GM23248 (cell line): ENCODE results near the gene NOC2L. TPM values are rescaled to one million over a fixed set of nuclear protein-coding genes. Genes with fewer than 3 reads are reported as not detected.

Source experiments
- DNase-seq: peaks from one replicate; pipeline ENCODE4 v3.0.0-alpha.2; 2015
- H2AFZ ChIP-seq: fragments of 200-600 bp; sonication (generic); 2 replicates; pipeline ENCODE4 v1.6.1; 2016; ENCODE audit warnings: antibody characterized with exemption
- H3F3A ChIP-seq: fragments of 200-600 bp; sonication (generic); 2 replicates; pipeline ENCODE4 v1.6.1; 2016; ENCODE audit warnings: mild to moderate bottlenecking, antibody characterized with exemption, mixed run types; ENCODE audit not compliant: insufficient read depth
- H3K27ac ChIP-seq: fragments of 200-600 bp; sonication (generic); 2 replicates; pipeline ENCODE4 v1.5.1; 2016; ENCODE audit warnings: mild to moderate bottlenecking
- H3K27me3 ChIP-seq: fragments of 200-600 bp; sonication (generic); replicated peaks from 2 replicates; pipeline ENCODE4 v1.6.1; 2016; ENCODE audit warnings: mild to moderate bottlenecking; ENCODE audit not compliant: insufficient read depth
- H3K36me3 ChIP-seq: fragments of 200-600 bp; sonication (generic); 2 replicates; pipeline ENCODE4 v1.6.1; 2016; ENCODE audit warnings: low read depth, mild to moderate bottlenecking
- H3K4me1 ChIP-seq: fragments of 200-600 bp; sonication (generic); 2 replicates; pipeline ENCODE4 v1.6.1; 2016; ENCODE audit warnings: mild to moderate bottlenecking; ENCODE audit not compliant: insufficient read depth
- H3K4me2 ChIP-seq: fragments of 200-600 bp; sonication (generic); one replicate; pipeline ENCODE4 v1.6.1; 2016; ENCODE audit warnings: mild to moderate bottlenecking; ENCODE audit not compliant: unreplicated experiment
- H3K4me3 ChIP-seq: fragments of 200-600 bp; sonication (generic); 2 replicates; pipeline ENCODE4 v1.5.1; 2016; ENCODE audit warnings: mild to moderate bottlenecking
- H3K79me2 ChIP-seq: fragments of 200-600 bp; sonication (generic); 2 replicates; pipeline ENCODE4 v1.6.1; 2016; ENCODE audit warnings: mild to moderate bottlenecking; ENCODE audit not compliant: insufficient read depth
- H3K9ac ChIP-seq: fragments of 200-600 bp; sonication (generic); 2 replicates; pipeline ENCODE4 v1.6.1; 2016; ENCODE audit warnings: mild to moderate bottlenecking
- H3K9me2 ChIP-seq: fragments of 200-600 bp; sonication (generic); 2 replicates; pipeline ENCODE4 v1.6.1; 2016; ENCODE audit warnings: mixed run types, mild to moderate bottlenecking, moderate library complexity; ENCODE audit not compliant: insufficient read depth
- H3K9me3 ChIP-seq: fragments of 200-600 bp; sonication (generic); one replicate; pipeline ENCODE4 v1.6.1; 2017; ENCODE audit warnings: low read depth
- H4K20me1 ChIP-seq: fragments of 200-600 bp; sonication (generic); 2 replicates; pipeline ENCODE4 v1.6.0; 2016; ENCODE audit not compliant: insufficient read depth
- EZH2 ChIP-seq: fragments of 200-600 bp; sonication (generic); IDR thresholded peaks from 2 replicates; pipeline ENCODE4 v1.6.1; 2018; ENCODE audit warnings: antibody characterized with exemption, mild to moderate bottlenecking; ENCODE audit not compliant: insufficient read depth, poor library complexity, severe bottlenecking
- EZH2phosphoT487 ChIP-seq: fragments of 200-600 bp; sonication (generic); IDR thresholded peaks from 2 replicates; pipeline ENCODE4 v1.6.1; 2018; ENCODE audit warnings: antibody characterized with exemption, moderate library complexity, mild to moderate bottlenecking, low read depth; ENCODE audit not compliant: insufficient read depth
- WGBS, 2 experiments: methylation state at CpG; one replicate each; pipeline ENCODE4 v1.1.6; 2015 to 2017; ENCODE audit warnings: low lambda C conversion rate in 2 of 2, low coverage in 1 of 2; ENCODE audit errors: missing lambda C conversion rate in 2 of 2; 5-methylcytosine and 5-hydroxymethylcytosine counted together
- in situ Hi-C: fragments of 300-500 bp; cut with MboI; formaldehyde crosslinking; loops from 2 replicates; pipeline ENCODE4 v1.15.0; 2020
- polyA plus RNA-seq: library from polyadenylated mRNA; unstranded; fragments of >200 nt; fragmentation: Nextera tagmentation; extraction: Ambion mirVana; gene quantifications from 2 replicates; pipeline ENCODE4 v1.2.1, GENCODE V29; 2016
- total RNA-seq: library from RNA; depleted of rRNA; stranded (reverse); fragments of >200 nt; shearing (Covaris generic); gene quantifications from 2 replicates; pipeline ENCODE4 v1.2.3, GENCODE V29; 2014

The NOC2L gene
- total and polyA plus RNA-seq, 2 experiments from 2014 or later: 64.0 to 67.3 TPM

- Histone ChIP-seq H3K9me3 (no peaks in the 10 kb centered on the region), H3K79me2 (no peaks in the 10 kb centered on the region), H3K9ac (no peak overlapping the region), H3K4me1 (peaks cover 32% of the 10 kb centered on the region), H3K27me3 (no peaks in the 10 kb centered on the region), H3K4me3 (no peak overlapping the region), H4K20me1 (no peaks in the 10 kb centered on the region), H3K4me2 (no peak overlapping the region), H3K27ac (no peak overlapping the region), H3F3A (peaks cover 13% of the 10 kb centered on the region; the same call in 1 of the 2 replicates), H3K9me2 (no peaks in the 10 kb centered on the region), H2AFZ (no peak overlapping the region), H3K36me3 (no peaks in the 10 kb centered on the region)
- in situ Hi-C loops: no loop called here
- WGBS, 2 experiments: 79% methylated on average over 13 of the region's 16 CpGs; no CpG with 5 or more reads in 1 of the 2 experiments
- DNase-seq: no peak
- TF ChIP-seq EZH2: no peak
- no peak for TF ChIP-seq EZH2phosphoT487
These were observed 50.4 kb downstream of the NOC2L start for GRCh38 chr1:908661-909060.

GRCh38 chr1:907611-908451, 51.2 kb downstream of the NOC2L start:
- WGBS, 2 experiments: 74 to 79% methylated on average over 15 to 16 of the region's 17 CpGs

GRCh38 chr1:906600-907420, 52.2 kb downstream of the NOC2L start:
- Histone ChIP-seq H3K4me1 (peaks cover 32% of the 10 kb centered on the region), H3K79me2 (no peaks in the 10 kb centered on the region), H3K4me3 (0 out of 2 replicates have a peak overlapping the region, but pooled peaks have one; percentile 23), H3K4me2 (peak overlapping the region; percentile 35), H2AFZ (no peak overlapping the region; the same call in 1 of the 2 replicates), H3F3A (peaks cover 5% of the 10 kb centered on the region; the same call in 1 of the 2 replicates), H3K9me3 (no peaks in the 10 kb centered on the region), H3K9ac (peak overlapping the region; percentile 80; the same call in 1 of the 2 replicates), H3K36me3 (no peaks in the 10 kb centered on the region), H3K9me2 (no peaks in the 10 kb centered on the region), H3K27ac (peak overlapping the region; percentile 63), H3K27me3 (no peaks in the 10 kb centered on the region), H4K20me1 (no peaks in the 10 kb centered on the region)
- peak; percentile 79 for DNase-seq
- 44 to 56% methylated on average over 19 to 20 of the region's 20 CpGs for WGBS, 2 experiments
- in situ Hi-C loops: no loop called here
- TF ChIP-seq EZH2phosphoT487 (no peak), EZH2 (no peak)

More at GRCh38 chr1:907611-908451, 51.2 kb downstream of the NOC2L start:
- no peaks in the 10 kb centered on the region for H3K36me3 ChIP-seq
- H3K79me2 ChIP-seq: no peaks in the 10 kb centered on the region
- in situ Hi-C loops: no loop called here
- TF ChIP-seq EZH2phosphoT487 (no peak), EZH2 (no peak)
- H3K4me3 ChIP-seq: no peak overlapping the region
- H3K27me3 ChIP-seq: no peaks in the 10 kb centered on the region
- H3K9me3 ChIP-seq: no peaks in the 10 kb centered on the region
- peaks cover 32% of the 10 kb centered on the region for H3K4me1 ChIP-seq
- no peak overlapping the region for H2AFZ ChIP-seq
- no peak overlapping the region for H3K4me2 ChIP-seq
- H3F3A ChIP-seq: peaks cover 13% of the 10 kb centered on the region; the same call in 1 of the 2 replicates
- no peak for DNase-seq
- H3K9me2 ChIP-seq: no peaks in the 10 kb centered on the region
- no peaks in the 10 kb centered on the region for H4K20me1 ChIP-seq
- no peak overlapping the region for H3K9ac ChIP-seq
- no peak overlapping the region for H3K27ac ChIP-seq
